Ishikawa (cell line): Measurements from ENCODE around the gene IRS4.
A peak's percentile ranks its signal among the peaks of the same experiment; 100 is the strongest.

ENCODE experiments used
- CEBPB ChIP-seq: IDR thresholded peaks from 2 replicates; pipeline ENCODE4 v1.6.1; 2012
- CREB1 ChIP-seq: IDR thresholded peaks from 2 replicates; pipeline ENCODE4 v1.6.1; 2012; ENCODE audit warnings: low read depth
- EGR1 ChIP-seq: IDR thresholded peaks from 2 replicates; pipeline ENCODE4 v1.6.1; 2012
- EP300 ChIP-seq: IDR thresholded peaks from 2 replicates; pipeline ENCODE4 v1.6.1; 2012; ENCODE audit warnings: borderline replicate concordance
- FOXM1 ChIP-seq: IDR thresholded peaks from 2 replicates; pipeline ENCODE4 v1.6.1; 2012; ENCODE audit warnings: low read depth, borderline replicate concordance
- MAX ChIP-seq: IDR thresholded peaks from 2 replicates; pipeline ENCODE4 v1.6.1; 2012
- NFIC ChIP-seq: IDR thresholded peaks from 2 replicates; pipeline ENCODE4 v1.6.1; 2012
- RAD21 ChIP-seq: IDR thresholded peaks from 2 replicates; pipeline ENCODE4 v1.6.1; 2012; ENCODE audit warnings: low read depth
- TAF1 ChIP-seq: IDR thresholded peaks from 2 replicates; pipeline ENCODE4 v1.6.1; 2012; ENCODE audit warnings: low read depth, mild to moderate bottlenecking
- TCF12 ChIP-seq: IDR thresholded peaks from 2 replicates; pipeline ENCODE4 v1.6.1; 2012; ENCODE audit warnings: low read depth
- TEAD4 ChIP-seq: IDR thresholded peaks from 2 replicates; pipeline ENCODE4 v1.6.1; 2012
- USF1 ChIP-seq: IDR thresholded peaks from 2 replicates; pipeline ENCODE4 v1.6.1; 2012
- YY1 ChIP-seq: IDR thresholded peaks from 2 replicates; pipeline ENCODE4 v1.6.1; 2012; ENCODE audit warnings: low read depth
- ZBTB7A ChIP-seq: IDR thresholded peaks from 2 replicates; pipeline ENCODE4 v1.6.1; 2012; ENCODE audit warnings: low read depth
- TF ChIP-seq, protein P1 (sequence below): IDR thresholded peaks from 2 replicates; pipeline ENCODE4 v1.6.1; 2012; ENCODE audit warnings: low read depth, mild to moderate bottlenecking

The IRS4 gene

DNA sequence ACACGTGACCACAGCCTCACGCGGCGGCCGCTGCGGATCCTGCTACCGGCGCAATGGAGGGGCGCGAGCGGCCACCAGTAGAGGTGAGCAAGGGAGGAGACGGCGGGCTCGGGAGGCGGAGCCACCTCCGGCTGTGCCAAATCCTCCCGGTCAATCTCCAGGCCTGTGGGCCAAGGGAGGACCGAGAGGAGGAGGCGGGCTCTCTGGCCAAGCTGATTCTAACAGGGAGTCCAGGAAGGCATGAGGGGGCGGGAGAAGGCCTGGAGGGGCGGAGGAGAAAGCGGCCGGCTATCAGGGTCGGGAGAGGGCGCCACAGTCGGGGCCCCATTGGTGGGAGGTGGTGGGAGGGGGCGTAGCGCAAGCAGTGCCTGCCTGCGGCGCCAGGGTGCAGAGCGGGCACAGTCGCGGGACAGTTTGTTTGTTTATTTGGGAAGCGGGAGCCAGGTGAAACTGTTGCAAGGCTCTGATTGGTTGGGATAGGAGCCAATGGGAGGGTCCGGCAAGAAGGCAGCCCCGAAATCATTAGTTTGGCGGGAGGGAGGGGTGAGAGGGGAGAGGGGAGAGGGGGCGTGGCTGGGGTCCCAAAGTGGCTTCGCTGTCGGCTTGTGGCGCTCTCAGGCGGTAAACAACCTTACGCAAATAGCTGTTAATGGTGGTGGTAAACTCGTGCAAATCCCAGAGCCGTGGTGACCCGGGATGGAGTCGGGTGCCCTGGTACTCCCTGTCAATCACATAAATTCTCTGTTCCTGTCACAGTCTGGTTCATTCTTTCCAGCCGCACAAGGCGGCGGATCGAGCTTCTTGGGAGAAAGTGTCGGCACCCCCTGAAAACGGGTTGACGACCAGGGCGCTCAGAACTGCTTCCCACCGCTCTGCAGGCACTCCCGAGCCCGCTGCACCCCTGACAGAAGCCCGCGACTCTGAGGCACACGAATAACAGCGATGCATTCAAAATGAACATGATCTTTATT lies at the start of gene IRS4:
IRS4 (minus strand) TSS at position 55 of the 971 bp plus-strand sequence.
- TF ChIP-seq, protein P1, sequence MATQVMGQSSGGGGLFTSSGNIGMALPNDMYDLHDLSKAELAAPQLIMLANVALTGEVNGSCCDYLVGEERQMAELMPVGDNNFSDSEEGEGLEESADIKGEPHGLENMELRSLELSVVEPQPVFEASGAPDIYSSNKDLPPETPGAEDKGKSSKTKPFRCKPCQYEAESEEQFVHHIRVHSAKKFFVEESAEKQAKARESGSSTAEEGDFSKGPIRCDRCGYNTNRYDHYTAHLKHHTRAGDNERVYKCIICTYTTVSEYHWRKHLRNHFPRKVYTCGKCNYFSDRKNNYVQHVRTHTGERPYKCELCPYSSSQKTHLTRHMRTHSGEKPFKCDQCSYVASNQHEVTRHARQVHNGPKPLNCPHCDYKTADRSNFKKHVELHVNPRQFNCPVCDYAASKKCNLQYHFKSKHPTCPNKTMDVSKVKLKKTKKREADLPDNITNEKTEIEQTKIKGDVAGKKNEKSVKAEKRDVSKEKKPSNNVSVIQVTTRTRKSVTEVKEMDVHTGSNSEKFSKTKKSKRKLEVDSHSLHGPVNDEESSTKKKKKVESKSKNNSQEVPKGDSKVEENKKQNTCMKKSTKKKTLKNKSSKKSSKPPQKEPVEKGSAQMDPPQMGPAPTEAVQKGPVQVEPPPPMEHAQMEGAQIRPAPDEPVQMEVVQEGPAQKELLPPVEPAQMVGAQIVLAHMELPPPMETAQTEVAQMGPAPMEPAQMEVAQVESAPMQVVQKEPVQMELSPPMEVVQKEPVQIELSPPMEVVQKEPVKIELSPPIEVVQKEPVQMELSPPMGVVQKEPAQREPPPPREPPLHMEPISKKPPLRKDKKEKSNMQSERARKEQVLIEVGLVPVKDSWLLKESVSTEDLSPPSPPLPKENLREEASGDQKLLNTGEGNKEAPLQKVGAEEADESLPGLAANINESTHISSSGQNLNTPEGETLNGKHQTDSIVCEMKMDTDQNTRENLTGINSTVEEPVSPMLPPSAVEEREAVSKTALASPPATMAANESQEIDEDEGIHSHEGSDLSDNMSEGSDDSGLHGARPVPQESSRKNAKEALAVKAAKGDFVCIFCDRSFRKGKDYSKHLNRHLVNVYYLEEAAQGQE = no peak
- peak; percentile 79 for TF ChIP-seq USF1

DNA sequence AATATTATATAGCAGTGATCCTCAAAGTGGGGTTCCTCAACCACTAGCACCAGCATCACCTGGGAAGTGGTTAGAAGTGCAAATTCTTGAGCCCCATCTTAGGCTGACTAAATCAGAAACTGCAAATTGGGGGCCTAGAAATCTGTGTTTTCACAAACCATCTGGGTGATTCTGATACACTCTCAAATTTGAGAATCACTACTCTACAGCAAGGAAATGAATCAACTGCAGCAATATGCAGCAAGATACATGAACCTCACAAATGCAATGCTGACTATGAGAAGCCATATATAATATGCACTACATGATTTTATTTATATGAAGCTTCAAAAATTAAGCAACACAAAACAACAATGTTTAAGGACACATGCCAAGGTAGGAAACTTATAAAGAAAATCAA lies 36.2 kb upstream of the IRS4 start:
- TF ChIP-seq MAX = no peak

DNA sequence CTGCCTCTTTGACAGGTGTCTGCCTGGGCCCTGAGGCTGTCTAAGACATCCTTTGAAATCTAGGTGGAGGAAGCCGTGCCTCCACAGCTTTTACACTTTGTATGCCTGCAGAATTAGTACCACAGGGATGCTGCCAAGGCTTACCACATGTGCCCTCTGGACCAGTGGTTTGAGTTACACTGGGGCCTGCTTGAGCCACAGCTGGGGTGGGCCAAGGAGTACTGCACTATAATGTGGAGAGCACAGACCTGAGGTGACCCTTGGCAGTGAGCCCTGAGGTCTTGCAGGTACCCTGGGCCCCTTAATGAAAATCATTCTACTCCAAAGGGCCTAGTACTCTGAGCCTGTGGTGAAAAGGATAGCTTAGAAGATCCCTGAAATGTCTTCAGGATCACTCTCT lies 27.2 kb upstream of the IRS4 start:
- TF ChIP-seq TEAD4 (no peak), YY1 (no peak)

DNA sequence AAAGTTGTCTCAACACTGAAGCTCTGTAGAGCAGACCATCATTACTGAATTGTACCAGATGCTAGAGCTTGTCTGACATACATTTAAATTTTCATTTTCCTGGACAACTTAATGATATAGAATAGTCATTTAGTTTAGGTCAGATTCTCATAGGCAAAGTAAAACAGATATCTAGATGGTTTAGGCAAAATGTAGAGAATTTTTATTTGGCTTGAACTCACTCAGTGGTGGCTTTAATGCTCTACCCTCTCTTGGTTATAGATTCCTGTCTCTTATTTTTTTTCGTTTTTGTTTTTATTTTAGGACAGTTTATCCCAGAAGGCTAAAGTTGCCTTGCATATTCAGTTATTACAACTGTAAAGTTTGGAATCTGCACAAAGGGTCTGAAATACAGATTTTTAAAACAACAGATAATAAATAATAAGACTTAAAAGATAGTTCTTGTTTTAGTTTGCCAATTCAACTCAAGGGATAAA lies 4.0 kb upstream of the IRS4 start:
- TF ChIP-seq ZBTB7A (no peak), TEAD4 (no peak), CEBPB (no peak), EP300 (no peak), CREB1 (no peak), TAF1 (no peak)

DNA sequence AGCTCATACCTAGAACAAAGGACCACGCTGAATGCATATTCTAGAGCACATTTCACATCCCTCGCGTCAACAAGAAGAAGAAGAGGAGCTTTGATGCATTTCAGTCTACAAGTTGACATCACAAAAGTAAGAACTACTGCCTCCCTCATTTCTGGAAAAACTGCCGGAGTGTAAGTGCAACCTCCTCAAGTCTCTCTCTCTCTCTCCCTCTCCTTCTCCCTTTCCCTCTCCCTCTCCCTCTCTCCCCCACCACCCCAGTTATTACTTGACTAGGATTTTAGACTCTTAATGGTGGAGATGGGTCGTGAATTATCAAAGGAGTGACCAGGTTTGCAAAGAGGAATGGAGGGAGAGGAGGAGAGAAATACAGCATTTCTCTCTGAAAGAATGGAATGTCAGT lies 1.4 kb upstream of the IRS4 start:
- no peak for TF ChIP-seq EP300
- TF ChIP-seq TCF12 = no peak
- no peak for TF ChIP-seq RAD21

- no peak for TF ChIP-seq YY1
- peak; percentile 20; the same call in 1 of the 2 replicates for TF ChIP-seq MAX
These were observed 469 bp downstream of the IRS4 start for GRCh38 chrX:108735679-108736508.

GRCh38 chrX:108735091-108735678 lies 1.2 kb downstream of the IRS4 start:
- no peak for TF ChIP-seq CEBPB
- TF ChIP-seq RAD21 = peak; percentile 5; the same call in 1 of the 2 replicates

GRCh38 chrX:108734426-108734825 lies 1.9 kb downstream of the IRS4 start:
- TF ChIP-seq EGR1 (no peak), TEAD4 (no peak), NFIC (no peak), TAF1 (no peak), FOXM1 (no peak), EP300 (no peak), TCF12 (no peak), RAD21 (no peak), USF1 (no peak), MAX (no peak), CEBPB (no peak), YY1 (no peak), CREB1 (no peak), ZBTB7A (no peak)
- TF ChIP-seq, protein P1 = no peak
